Caco-2 (cell line): Measurements from ENCODE around the gene EPHA2. TPM values are rescaled to one million over a fixed set of nuclear protein-coding genes. Genes with fewer than 3 reads are reported as not detected.

Experiments used
- BruUV-seq: library from RNA; stranded (reverse); fragments of 400-500 nt; replicated peaks from 2 replicates; lab custom pipeline; 2021; lab: Mats Ljungman, UMichigan
- CTCF ChIA-PET: fragments of 300-600 bp; sonication (Branson Sonifier 250); formaldehyde crosslinking; loops from one replicate; lab custom pipeline; 2022; ENCODE audit warnings: antibody characterized with exemption; lab: Charles Lee
- POLR2A ChIA-PET: fragments of 300-600 bp; sonication (Branson Sonifier 250); formaldehyde crosslinking; loops from one replicate; lab custom pipeline; 2022; ENCODE audit warnings: antibody characterized with exemption; lab: Charles Lee
- DNase-seq, 2 experiments: peaks; one replicate each; pipeline versions ENCODE4 v3.0.0 to v3.0.0-alpha.2; 2020 to 2022
- H3K27me3 ChIP-seq: replicated peaks from 2 replicates; pipeline ENCODE4 v1.6.0; 2011; ENCODE audit warnings: low read length; ENCODE audit not compliant: control insufficient read depth, insufficient read depth
- H3K36me3 ChIP-seq: 2 replicates; pipeline ENCODE4 v1.5.1; 2011; ENCODE audit warnings: low read length; ENCODE audit not compliant: control insufficient read depth, insufficient read depth
- H3K4me1 ChIP-seq: fragments of 250-450 bp; sonication (Bioruptor Pico); 2 replicates; pipeline ENCODE4 v1.5.1; 2020; ENCODE audit warnings: mild to moderate bottlenecking
- H3K4me3 ChIP-seq: 2 replicates; pipeline ENCODE4 v1.5.1; 2011; ENCODE audit warnings: low read depth, mild to moderate bottlenecking, control low read depth, low read length
- H3K9me3 ChIP-seq: fragments of 250-450 bp; sonication (Bioruptor Pico); 2 replicates; pipeline ENCODE4 v1.5.1; 2020; ENCODE audit warnings: mild to moderate bottlenecking, moderate library complexity
- H3K27ac Mint-ChIP-seq: one replicate; pipeline ENCODE4 v1.8.0; 2022; ENCODE audit warnings: mixed read lengths; ENCODE audit not compliant: unreplicated experiment
- H3K27me3 Mint-ChIP-seq: one replicate; pipeline ENCODE4 v1.8.0; 2022; ENCODE audit warnings: mixed read lengths; ENCODE audit not compliant: insufficient read depth, unreplicated experiment
- H3K36me3 Mint-ChIP-seq: one replicate; pipeline ENCODE4 v1.8.0; 2022; ENCODE audit warnings: mild to moderate bottlenecking, mixed read lengths; ENCODE audit not compliant: insufficient read depth, unreplicated experiment
- H3K4me1 Mint-ChIP-seq: one replicate; pipeline ENCODE4 v1.8.0; 2022; ENCODE audit warnings: low read depth, mixed read lengths; ENCODE audit not compliant: unreplicated experiment
- H3K4me3 Mint-ChIP-seq: one replicate; pipeline ENCODE4 v1.8.0; 2022; ENCODE audit warnings: mild to moderate bottlenecking, moderate library complexity, mixed read lengths; ENCODE audit not compliant: unreplicated experiment
- H3K9me3 Mint-ChIP-seq: one replicate; pipeline ENCODE4 v1.8.0; 2022; ENCODE audit warnings: mixed read lengths; ENCODE audit not compliant: unreplicated experiment
- CTCF ChIP-seq, 2 experiments: fragments of 200-600 bp in 1 of 2; IDR thresholded peaks; 1 replicate in 1 of 2; 2 replicates in 1 of 2; pipeline versions ENCODE4 v1.5.1 to v1.8.0; 2011 to 2022; ENCODE audit warnings: antibody characterized with exemption in 1 of 2, control low read depth in 1 of 2, inconsistent platforms in 1 of 2, low read depth in 1 of 2, low read length in 1 of 2, mild to moderate bottlenecking in 1 of 2, moderate library complexity in 1 of 2; ENCODE audit not compliant: insufficient read depth in 1 of 2, severe bottlenecking in 1 of 2, unreplicated experiment in 1 of 2
- intact Hi-C: fragments of 100-400 bp; cut with micrococcal nuclease; formaldehyde crosslinking; loops from one replicate; pipeline ENCODE4 v1.10.0; 2022; ENCODE audit not compliant: unreplicated experiment
- total RNA-seq: library from RNA; stranded (reverse); gene quantifications from 2 replicates; pipeline ENCODE4 v1.2.3, GENCODE V29; 2022

EPHA2 gene
- total RNA-seq, 1 experiment from 2014 or later = 31.2 TPM

GRCh38 chr1:16119504-16119903, 36.4 kb downstream of the EPHA2 start:
- 0 out of 2 replicates have a peak, but pooled peaks cover 6% of the 10 kb centered on the region for H3K4me1 ChIP-seq

GRCh38 chr1:16118706-16119105, 37.2 kb downstream of the EPHA2 start:
- Histone ChIP-seq H3K4me1 (0 out of 2 replicates have a peak, but pooled peaks cover 6% of the 10 kb centered on the region), H3K9me3 (no peaks in the 10 kb centered on the region), H3K36me3 (no peaks in the 10 kb centered on the region), H3K27me3 (no peaks in the 10 kb centered on the region), H3K4me3 (no peak overlapping the region)
- no peaks in the 10 kb centered on the region for H3K4me1 Mint-ChIP-seq
- no peaks in the 10 kb centered on the region for H3K9me3 Mint-ChIP-seq
- no peak for TF ChIP-seq CTCF (IDR thresholded peaks at IDR 0.05; ENCODE audit: insufficient read depth in 1 of 2, low read depth in 1 of 2, low read length in 1 of 2, severe bottlenecking in 1 of 2, unreplicated experiment in 1 of 2)
- BruUV-seq = no TSS peak
- H3K27me3 Mint-ChIP-seq = no peaks in the 10 kb centered on the region
- DNase-seq = no peak
- POLR2A ChIA-PET = no interaction called here
- peaks cover 17% of the 10 kb centered on the region for H3K36me3 Mint-ChIP-seq
- CTCF ChIA-PET = no interaction called here
- H3K27ac Mint-ChIP-seq = no peak overlapping the region
- intact Hi-C loops = no loop called here
- H3K4me3 Mint-ChIP-seq = no peak overlapping the region

More at GRCh38 chr1:16119504-16119903, 36.4 kb downstream of the EPHA2 start:
- H3K9me3 Mint-ChIP-seq = no peaks in the 10 kb centered on the region
- peaks cover 25% of the 10 kb centered on the region for H3K36me3 Mint-ChIP-seq
- H3K4me3 Mint-ChIP-seq = no peak overlapping the region
- no peaks in the 10 kb centered on the region for H3K4me1 Mint-ChIP-seq
- BruUV-seq = no TSS peak
- no peak for TF ChIP-seq CTCF (IDR thresholded peaks at IDR 0.05; ENCODE audit: insufficient read depth in 1 of 2, low read depth in 1 of 2, low read length in 1 of 2, severe bottlenecking in 1 of 2, unreplicated experiment in 1 of 2)
- Histone ChIP-seq H3K36me3 (no peaks in the 10 kb centered on the region), H3K9me3 (no peaks in the 10 kb centered on the region), H3K4me3 (no peak overlapping the region), H3K27me3 (no peaks in the 10 kb centered on the region)
- ChIA-PET CTCF (no interaction called here), POLR2A (no interaction called here)
- no peak for DNase-seq
- H3K27me3 Mint-ChIP-seq = no peaks in the 10 kb centered on the region
- H3K27ac Mint-ChIP-seq = no peak overlapping the region
- intact Hi-C loops = no loop called here

- Mint-ChIP-seq H3K4me1 (no peaks in the 10 kb centered on the region), H3K9me3 (no peaks in the 10 kb centered on the region), H3K27ac (no peak overlapping the region), H3K27me3 (no peaks in the 10 kb centered on the region), H3K36me3 (peaks cover 9% of the 10 kb centered on the region), H3K4me3 (no peak overlapping the region)
- CTCF ChIA-PET = no interaction called here
- Histone ChIP-seq H3K36me3 (no peaks in the 10 kb centered on the region), H3K27me3 (no peaks in the 10 kb centered on the region), H3K4me1 (peaks cover 9% of the 10 kb centered on the region; the same call in 1 of the 2 replicates), H3K9me3 (no peaks in the 10 kb centered on the region), H3K4me3 (no peak overlapping the region)
- intact Hi-C loops = no loop called here
- POLR2A ChIA-PET = no interaction called here
- TF ChIP-seq CTCF (IDR thresholded peaks at IDR 0.05; ENCODE audit: insufficient read depth in 1 of 2, low read depth in 1 of 2, low read length in 1 of 2, severe bottlenecking in 1 of 2, unreplicated experiment in 1 of 2) = no peak
- no TSS peak for BruUV-seq
- no peak for DNase-seq
Measured at GRCh38 chr1:16117936-16118335, 37.9 kb downstream of the EPHA2 start.
